Thoracic aorta (tissue), 2 donors: ENCODE results near the gene HSD11B1. TPM values are rescaled to one million over a fixed set of nuclear protein-coding genes. Genes with fewer than 3 reads are reported as not detected.

Experiments used
- ATAC-seq: fragments of 150-250 bp; one replicate; pipeline ENCODE4 v1.8.0; 2017; ENCODE audit warnings: low read depth; ENCODE audit not compliant: insufficient number of reproducible peaks, low FRiP score
- DNase-seq: peaks from one replicate; pipeline ENCODE4 v3.0.0-alpha.2; 2020; ENCODE audit warnings: low spot score
- H3K27ac ChIP-seq, 2 donors: fragments of 200-600 bp; sonication (generic); 1 replicate in 1 of 2; 2 replicates in 1 of 2; pipeline ENCODE4 v1.5.1; 2016; ENCODE audit warnings: mild to moderate bottlenecking in 2 of 2, moderate library complexity in 2 of 2
- H3K27me3 ChIP-seq: fragments of 200-600 bp; sonication (generic); replicated peaks from 2 replicates; pipeline ENCODE4 v1.6.0; 2016; ENCODE audit warnings: mild to moderate bottlenecking; ENCODE audit not compliant: insufficient read depth
- H3K36me3 ChIP-seq: fragments of 200-600 bp; sonication (generic); one replicate; pipeline ENCODE4 v1.5.1; 2016
- H3K4me1 ChIP-seq, 2 donors: fragments of 200-600 bp; sonication (generic); 1 replicate in 1 of 2; 2 replicates in 1 of 2; pipeline versions ENCODE4 v1.5.1 to v1.6.0; 2016; ENCODE audit warnings: low read depth in 2 of 2, mild to moderate bottlenecking in 1 of 2; ENCODE audit not compliant: control insufficient read depth in 1 of 2
- H3K4me3 ChIP-seq: fragments of 200-600 bp; sonication (generic); 2 replicates; pipeline ENCODE4 v1.5.1; 2016; ENCODE audit warnings: mild to moderate bottlenecking
- H3K9me3 ChIP-seq: fragments of 200-600 bp; sonication (generic); 2 replicates; pipeline ENCODE4 v1.5.1; 2016
- CTCF ChIP-seq: fragments of 200-600 bp; sonication (generic); IDR thresholded peaks from one replicate; pipeline ENCODE4 v1.5.1; 2019; ENCODE audit warnings: antibody characterized with exemption
- total RNA-seq, 2 donors: library from RNA; depleted of rRNA; stranded (reverse); fragments of >200 nt; gene quantifications; one replicate each; pipeline versions ENCODE4 v1.1.0 to v1.2.3, GENCODE V29; 2016

Gene HSD11B1
- total RNA-seq, 2 donors from 2014 or later = 15.7 to 24.4 TPM

GRCh38 chr1:209708297-209708696 is 3.7 kb downstream of the HSD11B1 start:
- peaks cover 0 to 4% of the 10 kb centered on the region in 2 donors for H3K4me1 ChIP-seq
- DNase-seq (no peak), ATAC-seq (no peak)

GRCh38 chr1:209710093-209710492 is 5.4 kb downstream of the HSD11B1 start:
- ATAC-seq = no peak
- H3K9me3 ChIP-seq = no peaks in the 10 kb centered on the region
- no peak for DNase-seq
- no peak overlapping the region for H3K4me3 ChIP-seq
- no peak overlapping the region for H3K27ac ChIP-seq
- TF ChIP-seq CTCF = no peak
- H3K27me3 ChIP-seq = no peaks in the 10 kb centered on the region
- H3K36me3 ChIP-seq = no peaks in the 10 kb centered on the region
- H3K4me1 ChIP-seq = no peaks in the 10 kb centered on the region

More at GRCh38 chr1:209708297-209708696, 3.7 kb downstream of the HSD11B1 start:
- TF ChIP-seq CTCF = no peak
- Histone ChIP-seq H3K36me3 (no peaks in the 10 kb centered on the region), H3K9me3 (no peaks in the 10 kb centered on the region), H3K27me3 (no peaks in the 10 kb centered on the region), H3K27ac (no peak overlapping the region), H3K4me3 (no peak overlapping the region)

GRCh38 chr1:209710847-209711246 is 6.2 kb downstream of the HSD11B1 start:
- Histone ChIP-seq H3K9me3 (no peaks in the 10 kb centered on the region), H3K4me3 (no peak overlapping the region), H3K27ac (no peak overlapping the region), H3K27me3 (no peaks in the 10 kb centered on the region), H3K36me3 (no peaks in the 10 kb centered on the region), H3K4me1 (no peaks in the 10 kb centered on the region)
- ATAC-seq (no peak), DNase-seq (no peak)
- TF ChIP-seq CTCF = no peak

GRCh38 chr1:209714338-209714737 is 9.7 kb downstream of the HSD11B1 start:
- no peak for ATAC-seq
- no peak overlapping the region for H3K4me3 ChIP-seq
- no peak for DNase-seq
- H3K27ac ChIP-seq = no peak overlapping the region
- H3K36me3 ChIP-seq = no peaks in the 10 kb centered on the region
- no peaks in the 10 kb centered on the region for H3K9me3 ChIP-seq
- no peaks in the 10 kb centered on the region for H3K4me1 ChIP-seq
- no peak for TF ChIP-seq CTCF
- no peaks in the 10 kb centered on the region for H3K27me3 ChIP-seq

GRCh38 chr1:209715314-209715713 is 10.7 kb downstream of the HSD11B1 start:
- no peak for TF ChIP-seq CTCF

More at GRCh38 chr1:209715314-209715713, 10.7 kb downstream of the HSD11B1 start:
- no peak overlapping the region for H3K4me3 ChIP-seq
- DNase-seq (no peak), ATAC-seq (no peak)
- no peaks in the 10 kb centered on the region for H3K36me3 ChIP-seq
- no peaks in the 10 kb centered on the region for H3K27me3 ChIP-seq
- no peaks in the 10 kb centered on the region for H3K4me1 ChIP-seq
- no peaks in the 10 kb centered on the region for H3K9me3 ChIP-seq
- no peak overlapping the region for H3K27ac ChIP-seq
